HG02938 (cell line): Measurements from ENCODE around the gene KIFAP3.

Experiments used
- ATAC-seq: cut with Tn5 transposase; IDR thresholded peaks from one replicate; pipeline ENCODE4 v1.9.1; 2021; ENCODE audit warnings: mild to moderate bottlenecking, moderate library complexity; ENCODE audit not compliant: unreplicated experiment

The KIFAP3 gene

DNA sequence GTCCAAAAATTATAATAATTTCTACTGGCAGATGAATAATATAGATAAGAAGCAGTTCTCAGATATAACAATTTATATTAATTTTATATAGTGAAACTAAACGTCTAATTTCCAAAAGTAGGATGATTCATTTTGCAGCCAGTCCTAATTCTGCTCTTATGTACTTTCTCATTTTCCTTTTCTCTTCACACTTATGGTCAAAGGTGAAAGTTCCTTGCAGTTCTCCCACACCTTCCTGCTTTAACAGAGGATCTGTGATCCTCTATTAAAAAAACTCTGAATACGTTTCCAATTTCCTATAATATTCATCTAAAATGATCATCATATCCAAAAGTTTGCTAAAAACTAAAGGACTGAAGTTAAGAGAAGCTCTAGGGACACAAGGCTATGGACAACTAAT is 78.5 kb downstream of the KIFAP3 start:
- ATAC-seq, result no peak

DNA sequence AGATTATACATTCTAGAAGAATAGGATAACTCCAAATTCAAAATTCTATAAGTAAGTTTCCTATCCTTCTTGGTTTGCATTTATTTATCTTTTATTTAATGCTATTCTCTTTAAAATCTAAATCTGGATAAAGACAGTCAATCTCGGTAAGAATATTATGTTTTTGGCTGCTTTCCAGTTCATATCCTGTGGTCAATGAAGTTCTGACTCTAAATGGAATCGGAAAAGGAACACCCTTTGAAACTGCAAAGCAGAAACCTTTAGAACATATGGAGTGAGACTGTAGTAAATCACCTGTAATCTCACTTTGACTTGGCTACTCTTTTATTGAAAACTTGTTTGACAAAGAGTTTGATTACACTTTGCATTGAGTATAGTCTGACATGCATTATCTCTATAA is 85.2 kb downstream of the KIFAP3 start:
- ATAC-seq, result no peak

DNA sequence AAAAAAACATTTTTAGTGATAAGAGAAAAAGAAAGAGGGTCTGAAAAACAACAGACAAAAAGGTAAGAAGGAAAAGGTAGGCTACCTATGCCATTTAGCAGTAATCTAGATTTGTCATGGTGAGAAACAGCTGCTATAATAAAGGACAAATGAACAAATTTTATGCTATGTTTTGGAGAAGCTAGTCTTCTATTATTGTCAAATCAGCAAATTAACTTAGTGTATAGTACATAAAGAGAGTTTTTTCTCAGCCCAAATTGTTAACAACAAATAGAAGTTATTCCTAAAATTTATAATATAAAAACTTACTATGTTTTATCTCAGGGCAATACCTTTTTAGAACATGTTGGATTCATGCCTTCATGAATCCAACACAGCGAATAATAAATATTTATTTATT is 88.7 kb downstream of the KIFAP3 start:
- no peak for ATAC-seq

DNA sequence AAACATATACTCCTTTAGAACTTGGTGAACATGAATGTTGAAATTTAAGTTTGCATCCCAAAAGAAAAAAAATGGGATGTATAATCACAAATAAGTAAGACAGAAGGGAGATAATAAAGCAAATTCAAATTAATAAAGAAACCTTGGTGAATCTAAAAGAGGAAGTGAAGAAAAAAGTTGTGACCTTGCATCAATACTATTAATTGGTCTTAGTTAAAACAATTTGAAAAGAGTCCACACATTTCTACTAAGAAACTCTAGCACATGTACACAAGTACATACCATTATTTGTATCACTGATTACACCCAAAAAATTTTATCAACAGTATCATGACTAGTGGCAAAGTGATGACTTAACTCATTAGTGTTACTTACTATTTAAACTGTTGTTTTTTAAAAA is 100.4 kb downstream of the KIFAP3 start:
- no peak for ATAC-seq

DNA sequence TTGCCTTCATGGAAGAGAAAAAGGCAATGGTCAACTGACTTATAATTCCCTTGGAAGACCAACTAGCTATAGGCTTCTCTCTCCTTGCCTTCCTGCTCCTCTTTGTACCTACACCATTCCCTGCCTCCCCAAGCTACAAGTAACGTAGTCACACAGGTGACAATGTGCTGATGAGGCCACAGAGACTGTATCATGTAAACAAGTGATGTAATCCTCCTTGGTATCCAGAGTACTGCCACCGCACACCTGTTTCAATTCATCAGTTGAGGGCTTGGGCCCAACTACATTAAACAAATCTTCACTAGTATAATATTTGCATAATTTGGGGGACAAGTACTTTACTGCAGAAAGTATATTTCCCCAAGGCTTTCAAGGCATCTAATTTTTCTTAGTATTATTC is 104.4 kb downstream of the KIFAP3 start:
- ATAC-seq, result no peak

DNA sequence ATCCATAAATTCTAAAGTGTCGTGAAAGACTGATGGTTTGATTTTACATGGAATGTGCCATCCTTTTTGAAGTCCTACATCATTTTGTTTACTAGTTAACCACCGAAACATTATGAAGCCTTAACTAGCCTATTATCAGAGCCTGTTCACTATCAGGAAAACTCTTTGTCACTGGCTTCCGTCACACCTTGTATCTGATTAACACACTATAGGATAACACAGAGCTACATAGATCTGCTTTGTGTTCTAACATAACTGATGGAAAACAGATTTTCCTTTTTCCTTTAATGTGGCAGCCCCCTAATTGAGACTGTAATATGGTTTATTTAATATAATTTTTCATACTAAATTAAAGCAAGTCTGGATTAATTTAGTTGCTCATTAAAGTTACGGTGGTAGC is 106.3 kb downstream of the KIFAP3 start:
- ATAC-seq, result no peak

DNA sequence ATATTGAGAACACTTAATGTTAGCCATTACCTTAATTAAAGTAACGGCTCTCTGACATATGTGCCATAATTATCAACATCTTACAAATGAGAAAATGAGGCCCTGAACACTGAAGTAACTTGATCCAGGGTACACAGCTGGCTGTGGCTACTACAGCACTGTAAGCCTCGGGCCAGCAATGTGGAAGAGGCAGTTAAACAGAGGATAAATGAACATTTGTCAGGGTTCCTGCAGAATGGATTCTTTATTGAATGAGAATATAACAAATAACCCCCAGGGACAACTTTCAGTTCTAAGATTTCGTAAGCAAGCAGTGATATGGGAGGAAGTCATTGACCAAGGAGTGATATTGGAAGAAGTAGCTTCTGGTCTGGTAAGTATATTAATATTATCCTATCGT is 110.3 kb downstream of the KIFAP3 start:
- ATAC-seq, result no peak

DNA sequence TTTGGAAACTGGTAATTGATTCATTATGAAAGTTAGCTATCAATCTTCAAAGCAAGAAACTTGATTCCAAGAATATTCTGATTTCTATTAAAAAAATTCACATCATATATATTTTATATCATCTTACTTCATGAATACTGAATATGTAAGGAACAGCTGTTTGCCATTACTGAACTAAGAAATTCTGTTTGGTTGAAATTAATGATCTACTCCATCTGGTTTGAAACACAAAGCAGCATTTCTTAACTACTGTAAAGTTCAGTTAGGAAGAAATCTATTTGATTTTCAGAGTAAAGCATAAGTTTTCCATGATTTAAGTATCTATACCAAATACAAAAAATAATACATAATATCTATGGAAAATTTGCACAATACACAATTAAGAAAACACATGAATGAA is 114.8 kb downstream of the KIFAP3 start:
- no peak for ATAC-seq

DNA sequence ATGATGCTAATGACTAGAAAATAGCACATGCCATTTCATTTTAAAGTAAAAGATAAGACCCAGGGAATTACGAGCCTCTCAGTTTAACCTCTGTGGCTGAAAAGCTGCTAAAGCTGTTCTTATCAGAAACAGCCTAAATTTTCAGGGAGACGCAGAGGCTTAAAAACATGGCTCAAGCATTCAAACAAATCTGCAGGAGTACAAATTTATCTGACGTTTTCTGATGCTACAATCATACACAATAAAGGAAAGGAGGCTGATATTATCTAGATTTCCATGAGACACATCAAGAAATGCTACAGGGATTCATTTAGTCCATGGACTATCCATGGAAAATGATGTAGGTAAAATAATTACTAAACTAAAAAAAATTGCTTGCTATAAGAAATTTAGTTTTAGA is 115.5 kb downstream of the KIFAP3 start:
- ATAC-seq, result no peak

DNA sequence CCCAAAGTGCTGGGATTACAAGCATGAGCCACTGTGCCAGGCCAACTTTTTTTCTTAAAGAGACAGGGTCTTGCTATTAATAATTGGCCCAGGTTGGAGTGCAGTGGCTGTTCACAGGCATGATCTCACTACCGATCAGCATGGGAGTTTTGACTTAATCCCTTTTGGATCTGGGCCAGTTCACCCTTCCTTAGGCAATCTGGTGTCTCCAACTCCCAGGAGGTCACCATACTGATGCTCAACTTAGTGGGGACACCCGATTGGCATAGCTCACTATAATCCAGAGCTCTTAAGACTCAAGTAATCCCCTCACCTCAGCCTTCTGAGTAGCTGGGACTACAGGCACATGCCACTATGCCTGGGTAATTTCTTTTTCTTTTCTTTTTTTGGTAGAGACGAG is 116.6 kb downstream of the KIFAP3 start:
- ATAC-seq, result no peak

DNA sequence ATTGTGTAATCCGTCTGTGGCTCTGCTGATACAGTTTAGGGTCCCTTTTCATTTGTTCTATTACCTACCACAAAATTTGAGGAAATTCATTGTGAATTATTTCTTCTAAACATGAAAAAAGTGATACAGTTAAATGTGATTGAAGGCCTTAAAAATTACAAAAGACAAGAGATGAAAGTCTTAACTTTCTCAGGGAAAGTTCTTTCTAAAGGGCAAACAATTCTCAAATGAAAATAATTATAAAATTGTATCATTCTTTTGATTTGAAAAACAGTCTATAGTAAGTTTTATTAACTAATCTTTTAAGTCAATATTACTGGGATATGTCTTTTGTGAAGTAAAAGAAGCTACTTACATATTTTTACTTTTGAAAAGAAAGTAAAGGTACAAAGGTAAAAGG is 123.4 kb downstream of the KIFAP3 start:
- no peak for ATAC-seq

DNA sequence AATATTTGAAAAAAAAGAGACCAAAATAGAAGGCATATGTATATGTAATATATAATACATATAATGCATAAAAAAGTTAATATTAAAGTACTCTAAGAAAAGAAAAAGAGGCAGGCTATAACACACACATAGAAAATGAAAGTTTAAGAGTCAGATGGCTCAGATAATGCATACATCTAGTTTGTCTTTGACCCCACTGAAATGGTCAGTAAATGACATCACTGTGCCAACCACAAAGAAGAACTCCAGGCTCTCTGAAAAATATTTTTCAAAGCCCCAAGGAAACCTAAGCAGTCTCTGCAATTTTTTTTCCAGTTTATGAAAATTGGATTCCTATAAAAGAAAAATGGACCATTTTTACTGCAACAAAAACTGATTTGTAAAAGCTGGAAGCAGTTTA is 125.4 kb downstream of the KIFAP3 start:
- ATAC-seq, result peak; percentile 51

DNA sequence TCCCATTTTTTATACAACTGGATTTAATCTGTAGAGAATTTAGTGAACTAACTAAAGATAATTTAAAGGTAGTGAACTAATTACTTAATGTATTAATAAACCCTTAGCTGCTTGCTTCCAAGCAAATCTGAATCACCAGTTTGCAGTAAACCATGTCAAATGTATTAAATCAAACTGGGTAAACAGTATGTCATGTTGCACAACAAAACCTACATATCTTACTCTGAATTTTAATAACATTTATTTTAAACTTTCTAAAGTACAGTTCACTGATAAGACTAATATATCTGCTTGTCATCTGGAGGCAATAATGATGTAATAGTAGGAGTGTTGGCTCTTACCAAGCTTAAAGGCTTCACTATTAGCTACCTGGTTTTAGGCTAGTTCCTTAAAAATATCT is 128.3 kb downstream of the KIFAP3 start:
- no peak for ATAC-seq

DNA sequence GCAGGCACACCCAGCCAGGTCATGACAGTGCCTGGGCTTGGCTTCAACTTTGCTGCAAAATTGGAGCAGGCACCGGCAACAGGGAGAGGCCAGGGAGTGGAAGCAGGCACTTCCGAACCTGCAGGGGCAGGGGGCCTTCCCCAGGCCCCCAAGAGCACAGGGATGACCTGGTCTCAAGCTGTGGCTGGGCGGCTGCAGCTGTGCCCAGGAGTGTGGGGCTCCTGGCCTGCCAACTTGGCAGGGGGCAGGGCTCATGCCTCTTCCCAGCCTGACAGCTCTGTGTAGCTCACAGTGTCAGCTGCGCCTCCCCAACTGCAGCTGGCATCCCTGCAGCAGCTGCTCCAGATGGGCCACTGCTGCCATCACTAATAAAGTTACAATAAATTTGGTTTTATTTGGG is 129.3 kb downstream of the KIFAP3 start:
- no peak for ATAC-seq

DNA sequence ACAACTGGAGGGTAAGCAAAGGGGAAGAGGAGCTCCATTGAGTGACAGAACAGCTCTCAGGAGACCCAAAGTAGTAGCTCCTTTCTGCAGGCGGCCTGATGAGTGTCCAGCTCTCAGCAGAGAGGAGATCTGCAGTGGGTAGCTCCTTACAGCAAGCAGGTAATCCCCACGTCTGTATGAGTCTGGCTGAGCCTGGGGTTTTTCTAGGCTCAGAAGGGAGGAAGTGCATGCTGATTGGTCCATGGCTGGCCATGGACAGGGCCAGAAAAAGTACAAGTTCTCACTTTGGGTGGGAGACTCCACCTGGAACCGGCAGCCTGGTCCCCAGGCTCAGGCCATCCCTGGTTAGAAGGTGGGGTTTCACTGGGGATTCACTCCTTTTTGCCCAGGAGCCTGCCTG is 129.9 kb downstream of the KIFAP3 start:
- no peak for ATAC-seq

DNA sequence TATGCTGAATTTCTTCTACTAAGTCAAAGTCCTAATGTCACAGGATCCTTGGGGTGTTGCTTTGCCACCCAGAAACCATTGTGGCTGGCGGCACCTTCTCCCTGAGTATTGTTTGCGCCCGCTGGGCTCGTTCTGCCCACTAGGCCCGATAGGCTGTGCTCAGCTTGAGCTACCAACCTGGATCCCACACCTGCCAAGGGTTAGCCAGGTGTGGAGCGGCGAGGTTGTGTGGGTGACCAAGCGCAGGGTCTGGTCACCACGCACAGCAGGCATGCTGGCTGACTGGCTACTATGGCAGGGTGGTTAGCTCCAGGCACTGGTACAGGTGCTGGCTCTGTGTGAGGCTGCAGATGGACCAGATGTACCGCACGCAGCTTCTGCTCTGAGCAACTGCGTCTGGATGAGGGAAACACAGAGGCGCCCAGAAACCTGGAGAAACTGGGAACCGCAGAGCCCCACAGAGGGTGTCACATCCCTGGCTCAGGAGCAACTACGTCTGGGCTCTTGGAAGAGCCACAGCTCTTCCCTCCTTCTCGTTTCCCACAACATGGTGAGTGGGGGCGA is 130.4 kb downstream of the KIFAP3 start:
- ATAC-seq, result no peak

DNA sequence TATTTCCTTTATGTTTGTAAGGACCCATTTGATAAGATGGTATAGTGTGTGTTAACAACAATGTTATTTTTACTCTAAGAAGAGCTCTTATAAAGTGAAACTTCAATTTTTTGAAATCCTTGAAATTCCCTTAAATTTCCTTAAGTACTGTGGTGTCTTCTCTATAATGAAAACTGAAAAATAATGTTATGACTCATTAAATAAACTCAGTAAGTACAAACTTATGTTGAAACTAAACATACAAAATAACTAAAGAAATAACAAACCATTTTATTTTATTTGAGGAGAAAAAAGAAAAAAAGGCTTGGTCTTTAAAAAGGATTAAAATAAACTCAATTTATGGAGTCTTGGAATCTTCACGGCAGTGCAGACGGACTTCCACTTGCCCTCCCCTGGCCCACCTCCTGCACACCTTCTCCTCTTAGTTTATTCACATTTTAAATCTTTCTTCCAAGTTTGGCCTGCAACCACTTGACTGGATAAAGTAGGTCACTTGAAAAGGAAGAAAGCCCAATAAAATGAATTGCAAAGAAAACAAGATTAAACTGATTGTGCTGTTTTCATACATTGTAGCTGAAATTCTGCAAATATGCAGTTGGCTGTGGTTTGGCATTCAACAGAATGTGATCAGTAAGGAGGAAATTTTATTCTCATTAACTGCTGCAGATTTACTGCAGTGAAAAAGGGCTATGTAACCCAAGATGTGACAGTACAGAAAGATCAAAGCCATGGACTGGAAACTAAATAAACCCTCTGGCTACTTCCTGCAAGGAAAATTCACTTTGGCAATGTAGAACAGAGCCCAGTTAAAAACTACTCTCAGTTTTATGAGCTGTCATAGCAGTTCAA is 132.3 kb downstream of the KIFAP3 start:
- no peak for ATAC-seq

DNA sequence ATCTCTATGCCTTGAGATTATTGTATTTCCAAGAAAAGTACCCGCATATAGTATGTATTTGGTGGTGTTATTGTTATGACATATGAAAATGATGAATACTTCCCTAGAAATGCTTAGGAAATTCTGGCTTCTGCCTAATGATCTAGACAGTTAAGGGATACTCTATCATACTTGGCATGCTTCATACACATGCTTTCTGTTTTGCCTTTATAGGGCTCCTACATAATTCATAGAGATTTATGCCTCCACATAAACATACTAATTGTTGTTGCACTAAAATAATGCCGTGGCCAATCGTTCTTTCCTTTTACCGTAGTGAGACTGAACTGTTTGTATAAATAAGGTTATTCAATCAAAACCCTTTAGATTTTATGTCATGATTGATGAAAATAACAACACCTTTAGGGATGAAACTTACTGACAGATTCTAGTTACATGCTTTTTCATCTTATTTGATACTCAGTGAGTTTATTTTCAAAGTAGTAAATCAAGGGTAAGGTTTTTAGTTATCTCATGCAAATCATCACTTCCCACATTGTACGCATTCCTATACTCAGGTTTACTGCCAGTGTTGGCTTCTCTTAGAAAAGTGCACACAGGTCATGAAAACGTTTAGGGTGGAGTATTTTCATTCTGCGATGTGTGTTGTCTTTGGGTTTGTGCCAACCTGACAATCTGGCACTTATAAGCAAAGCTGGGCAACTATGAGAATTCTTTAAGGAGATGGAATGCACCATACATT is 140.3 kb downstream of the KIFAP3 start:
- no peak for ATAC-seq

DNA sequence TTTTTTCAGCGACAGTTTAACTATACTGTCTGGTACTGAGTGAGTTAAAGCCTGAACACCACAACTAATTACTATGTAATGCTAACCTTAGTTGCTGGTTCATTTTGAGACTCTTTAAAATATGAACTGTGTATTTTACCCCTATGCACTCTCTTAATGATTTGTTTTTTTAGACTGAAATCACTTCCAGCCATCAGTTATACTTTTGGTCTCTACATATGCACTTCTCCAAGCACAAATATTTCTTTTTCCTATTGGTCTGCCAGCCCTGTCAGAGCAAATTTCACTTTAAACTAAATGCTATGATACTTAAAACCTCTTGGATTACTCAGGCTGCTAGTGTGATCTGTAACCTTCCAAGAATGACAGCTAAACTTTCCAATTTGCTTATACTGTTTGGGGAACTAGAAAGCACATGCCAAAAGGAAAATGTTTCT is 142.7 kb downstream of the KIFAP3 start:
- no peak for ATAC-seq

DNA sequence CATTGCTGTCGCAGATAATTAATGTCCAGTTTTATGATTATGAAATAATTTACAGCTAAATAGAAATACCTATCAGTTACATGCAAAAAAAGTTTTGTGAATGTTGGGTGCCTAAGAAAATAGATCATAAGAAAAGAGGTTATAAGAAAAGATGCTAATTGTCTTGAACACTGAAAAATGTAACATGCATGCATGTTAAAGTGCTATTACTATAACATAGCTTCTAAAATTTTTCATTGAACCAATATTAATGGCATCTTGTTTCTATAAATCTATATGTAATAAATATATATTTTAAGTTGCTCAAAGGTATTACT is 145.3 kb downstream of the KIFAP3 start:
- no peak for ATAC-seq

DNA sequence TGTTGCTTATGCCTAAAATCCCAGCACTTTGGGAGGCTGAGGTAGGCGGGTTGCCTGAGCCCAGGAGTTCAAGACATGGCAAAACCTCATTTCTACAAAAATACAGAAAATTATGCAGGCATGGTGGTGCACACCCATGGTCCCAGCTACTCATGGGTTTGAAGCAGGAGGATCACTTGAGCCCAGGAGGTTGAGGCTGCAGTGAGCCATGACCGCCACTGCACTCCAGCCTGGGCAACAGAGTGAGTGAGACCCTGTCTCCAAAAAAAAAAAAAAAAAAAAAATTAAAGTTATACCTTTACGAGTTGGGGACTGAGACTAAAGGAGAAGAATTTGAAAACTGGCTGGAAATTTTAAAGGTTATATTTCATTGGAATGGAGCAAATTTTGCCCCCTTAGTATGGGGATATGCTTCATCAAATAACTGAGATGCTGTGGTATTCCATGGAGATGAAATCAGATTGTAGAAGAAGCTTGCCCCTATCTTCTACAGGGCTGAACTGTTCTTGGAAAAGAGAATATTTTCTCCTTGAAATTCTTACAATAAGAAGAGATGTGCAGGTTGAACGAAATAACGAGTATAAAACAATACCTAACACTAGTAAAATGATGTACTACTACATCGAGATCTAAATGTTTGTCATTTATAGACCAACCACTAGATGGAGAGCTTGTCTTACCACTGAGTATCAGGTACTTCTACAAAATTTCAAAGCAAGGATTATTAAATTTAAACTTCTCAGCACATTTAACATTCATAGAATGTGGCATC is 145.9 kb downstream of the KIFAP3 start:
- ATAC-seq, result peak; percentile 77
